Activated CD4-positive, alpha-beta T cell treated with anti-CD3 and anti-CD28 coated beads for 36 hours (primary cell): ENCODE data around the gene PCDH19. TPM values are rescaled to one million over a fixed set of nuclear protein-coding genes. Genes with fewer than 3 reads are reported as not detected.

Experiments used
- total RNA-seq, 2 experiments: library from RNA; stranded (reverse); gene quantifications; one replicate each; pipeline ENCODE4 v1.2.3, GENCODE V29; 2021

Gene PCDH19
- total RNA-seq, 2 experiments from 2014 or later: 0.02 TPM; not detected in 1

Other genes with a start within 250 kb of the PCDH19 start
- gene TNMD, start 174.7 kb upstream of the PCDH19 start, total RNA-seq: not detected
- gene TSPAN6, start 226.5 kb upstream of the PCDH19 start, total RNA-seq: under 1 TPM; 0.41 to 0.47 TPM
- gene SRPX2, start 233.9 kb upstream of the PCDH19 start, total RNA-seq: not detected